GM06990 (cell line): ENCODE data around the gene NLRP8.

ENCODE experiments used
- DNase-seq: peaks from one replicate; pipeline ENCODE4 v3.0.0-alpha.2; 2011; ENCODE audit not compliant: insufficient read length; ENCODE audit errors: extremely low read depth
- H3K27me3 ChIP-seq: replicated peaks from 2 replicates; pipeline ENCODE4 v1.6.0; 2011; ENCODE audit warnings: low read length; ENCODE audit not compliant: control insufficient read depth, insufficient read depth
- H3K36me3 ChIP-seq: 2 replicates; pipeline ENCODE4 v1.5.1; 2011; ENCODE audit warnings: low read length; ENCODE audit not compliant: control insufficient read depth, insufficient read depth
- H3K4me3 ChIP-seq: replicated peaks from 2 replicates; pipeline ENCODE4 v1.5.1; 2011; ENCODE audit warnings: low read depth, mild to moderate bottlenecking, control low read depth, low read length
- CTCF ChIP-seq: IDR thresholded peaks from 2 replicates; pipeline ENCODE4 v1.5.1; 2011; ENCODE audit warnings: low read length, control low read depth, mild to moderate bottlenecking, inconsistent platforms; ENCODE audit not compliant: insufficient read depth, poor library complexity, severe bottlenecking

NLRP8 gene

GRCh38 chr19:55956431-55956830 lies 8.8 kb downstream of the NLRP8 start:
- H3K4me3 ChIP-seq: no peak overlapping the region
- TF ChIP-seq CTCF: no peak
- DNase-seq: no peak
- no peaks in the 10 kb centered on the region for H3K36me3 ChIP-seq
- H3K27me3 ChIP-seq: no peaks in the 10 kb centered on the region

GRCh38 chr19:55958356-55958755 lies 10.7 kb downstream of the NLRP8 start:
- Histone ChIP-seq H3K36me3 (no peaks in the 10 kb centered on the region), H3K4me3 (no peak overlapping the region), H3K27me3 (no peaks in the 10 kb centered on the region)
- no peak for DNase-seq
- no peak for TF ChIP-seq CTCF

- DNase-seq: no peak
- no peaks in the 10 kb centered on the region for H3K27me3 ChIP-seq
- no peak for TF ChIP-seq CTCF
Measured at GRCh38 chr19:55959996-55960675, 12.5 kb downstream of the NLRP8 start.

GRCh38 chr19:55962186-55962585 lies 14.6 kb downstream of the NLRP8 start:
- Histone ChIP-seq H3K4me3 (no peak overlapping the region), H3K27me3 (no peaks in the 10 kb centered on the region), H3K36me3 (no peaks in the 10 kb centered on the region)
- DNase-seq: no peak
- TF ChIP-seq CTCF: no peak

More at GRCh38 chr19:55959996-55960675, 12.5 kb downstream of the NLRP8 start:
- Histone ChIP-seq H3K4me3 (no peak overlapping the region), H3K36me3 (no peaks in the 10 kb centered on the region)

- Histone ChIP-seq H3K27me3 (no peaks in the 10 kb centered on the region; the same call in 1 of the 2 replicates), H3K4me3 (no peak overlapping the region), H3K36me3 (no peaks in the 10 kb centered on the region)
- no peak for TF ChIP-seq CTCF
- no peak for DNase-seq
Measured at GRCh38 chr19:55973982-55974381, 26.4 kb downstream of the NLRP8 start.

GRCh38 chr19:55980415-55980814 lies 32.8 kb downstream of the NLRP8 start:
- Histone ChIP-seq H3K27me3 (no peaks in the 10 kb centered on the region), H3K36me3 (no peaks in the 10 kb centered on the region), H3K4me3 (no peak overlapping the region)
- no peak for DNase-seq
- no peak for TF ChIP-seq CTCF
